ENCODE measurements around the gene FGGY.

GRCh38 chr1:59494145-59494833 is 197.4 kb downstream of the FGGY start:
- TF ChIP-seq CTCF (IDR thresholded peaks at IDR 0.05 in 4 of 5, conservative IDR thresholded peaks at IDR 0.05 in 1 of 5) = no peak
- no peak for TF ChIP-seq POLR2A (IDR thresholded peaks at IDR 0.05)
